HL-60/S4 (cell line): ENCODE data around the gene MAGEF1.

Experiments
- in situ Hi-C: fragments of 300-500 bp; cut with MboI; formaldehyde crosslinking; loops from 2 replicates; pipeline ENCODE4 v1.14.3; 2022; ENCODE audit warnings: low sequenced_read_pairs

Gene MAGEF1

GRCh38 chr3:184727357-184728009, 15.6 kb upstream of the MAGEF1 start:
- in situ Hi-C loops, result no loop called here

GRCh38 chr3:184726497-184726896, 14.6 kb upstream of the MAGEF1 start:
- in situ Hi-C loops, result no loop called here

- in situ Hi-C loops, result no loop called here
These were observed 13.4 kb upstream of the MAGEF1 start for GRCh38 chr3:184725176-184725719.

- in situ Hi-C loops, result no loop called here
These were observed 12.8 kb upstream of the MAGEF1 start for GRCh38 chr3:184724699-184725098.

- in situ Hi-C loops, result no loop called here
These were observed 7.8 kb upstream of the MAGEF1 start for GRCh38 chr3:184719709-184720108.

- in situ Hi-C loops, result no loop called here
These were observed 6.6 kb upstream of the MAGEF1 start for GRCh38 chr3:184718431-184718830.

GRCh38 chr3:184717399-184717983, 5.6 kb upstream of the MAGEF1 start:
- in situ Hi-C loops, result no loop called here

GRCh38 chr3:184716622-184717398, 4.9 kb upstream of the MAGEF1 start:
- in situ Hi-C loops, result no loop called here

GRCh38 chr3:184715943-184716621, 4.2 kb upstream of the MAGEF1 start:
- in situ Hi-C loops, result no loop called here

- in situ Hi-C loops, result no loop called here
These were observed 1.7 kb upstream of the MAGEF1 start for GRCh38 chr3:184713521-184713920.

- in situ Hi-C loops, result no loop called here
These were observed 1.1 kb upstream of the MAGEF1 start for GRCh38 chr3:184713040-184713355.

- in situ Hi-C loops, result no loop called here
These were observed 580 bp upstream of the MAGEF1 start for GRCh38 chr3:184712248-184713039.

- in situ Hi-C loops, result no loop called here
These were observed 883 bp downstream of the MAGEF1 start for GRCh38 chr3:184710870-184711492.

GRCh38 chr3:184703657-184704056, 8.2 kb downstream of the MAGEF1 start:
- in situ Hi-C loops, result no loop called here

- in situ Hi-C loops, result no loop called here
These were observed 11.1 kb downstream of the MAGEF1 start for GRCh38 chr3:184700759-184701158.

GRCh38 chr3:184697845-184698244, 14.0 kb downstream of the MAGEF1 start:
- in situ Hi-C loops, result no loop called here

- in situ Hi-C loops, result no loop called here
These were observed 15.2 kb downstream of the MAGEF1 start for GRCh38 chr3:184696697-184697096.

- in situ Hi-C loops, result no loop called here
These were observed 17.1 kb downstream of the MAGEF1 start for GRCh38 chr3:184694716-184695115.

GRCh38 chr3:184694133-184694665, 17.7 kb downstream of the MAGEF1 start:
- in situ Hi-C loops, result no loop called here
